Endometrium (tissue), 2 donors: ENCODE data around the gene PRPF38B.
"Not testable (repeated sequence)": the region's sequence is repeated elsewhere in the genome, so short reads cannot be mapped to it uniquely, and the experiment has no call there.

Source experiments
- FAIRE-seq: peaks from 2 replicates; lab custom pipeline; 2012; peaks lifted over from hg19 to GRCh38; lab: Jason Lieb, UNC
- donor health status: control.
- donor health status: control.

Gene PRPF38B

DNA sequence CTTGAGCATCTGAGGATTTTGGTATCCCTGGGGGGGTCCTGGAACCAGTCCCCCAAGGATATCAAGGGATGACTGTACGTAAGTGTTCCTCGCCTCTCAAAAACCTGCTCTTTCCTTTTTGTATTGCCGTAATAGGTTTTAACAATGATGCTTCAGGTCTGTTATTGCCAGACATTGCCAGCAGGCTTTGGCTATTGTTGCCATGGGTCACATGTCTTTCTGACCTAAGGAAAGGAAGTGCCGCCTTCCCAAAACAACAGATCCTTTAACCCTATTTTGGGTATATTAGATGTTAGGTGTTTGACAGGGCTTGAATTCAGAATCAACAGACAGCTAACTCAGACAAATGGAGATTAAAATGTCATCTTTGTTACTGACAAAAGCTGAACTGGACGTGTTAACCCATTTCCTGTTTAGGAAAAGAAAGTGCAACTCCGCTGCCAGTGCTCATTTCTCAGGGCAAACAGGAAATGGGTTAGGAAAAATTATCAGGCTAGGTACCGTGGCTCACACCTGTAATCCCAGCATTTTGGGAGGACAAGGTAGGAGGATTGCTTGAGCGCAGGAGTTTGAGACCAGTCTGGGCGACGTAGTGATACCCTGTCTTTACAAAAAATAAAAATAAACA lies 12.4 kb upstream of the PRPF38B start:
- FAIRE-seq: no peak

DNA sequence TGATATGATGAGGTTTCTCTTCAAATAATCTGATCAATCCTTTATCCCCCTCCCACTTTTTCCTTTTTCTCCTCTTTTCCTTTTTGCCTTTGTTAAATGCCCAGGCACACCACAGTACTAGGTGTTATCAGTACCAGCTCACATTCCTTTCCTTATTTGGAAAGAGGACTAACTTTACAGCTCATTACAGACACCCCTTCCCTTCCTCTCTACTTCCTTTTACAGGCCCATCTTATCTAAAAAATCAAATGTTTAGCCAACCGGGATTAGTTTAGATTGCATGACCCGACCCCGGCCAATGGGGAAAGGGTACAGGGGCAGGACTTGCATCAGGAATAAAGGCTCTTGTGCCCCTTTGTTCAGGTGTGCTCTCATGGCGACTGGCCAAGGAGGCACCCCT lies 10.4 kb upstream of the PRPF38B start:
- FAIRE-seq: not testable (repeated sequence)

DNA sequence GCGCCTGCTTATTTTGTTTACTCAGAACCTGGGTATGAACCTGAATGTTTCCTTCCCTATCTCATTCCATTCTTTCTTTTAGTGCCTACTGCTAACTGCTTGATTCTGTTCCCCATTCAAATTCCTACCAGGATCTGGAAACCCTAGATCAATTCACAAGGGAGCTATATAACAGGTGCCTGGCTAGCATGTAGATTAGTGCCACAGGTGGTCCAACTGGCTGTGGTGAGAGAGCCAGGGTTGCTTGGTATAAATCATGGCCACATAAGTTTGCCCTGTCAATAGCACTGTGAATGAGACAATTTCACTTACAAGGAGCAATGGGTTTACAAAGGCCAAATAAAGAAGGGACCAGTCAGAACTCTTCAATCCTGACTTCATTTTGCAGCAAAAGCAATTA lies 6.6 kb upstream of the PRPF38B start:
- no peak for FAIRE-seq

- no peak for FAIRE-seq
Observed at GRCh38 chr1:108686614-108687313, 5.3 kb upstream of the PRPF38B start.

DNA sequence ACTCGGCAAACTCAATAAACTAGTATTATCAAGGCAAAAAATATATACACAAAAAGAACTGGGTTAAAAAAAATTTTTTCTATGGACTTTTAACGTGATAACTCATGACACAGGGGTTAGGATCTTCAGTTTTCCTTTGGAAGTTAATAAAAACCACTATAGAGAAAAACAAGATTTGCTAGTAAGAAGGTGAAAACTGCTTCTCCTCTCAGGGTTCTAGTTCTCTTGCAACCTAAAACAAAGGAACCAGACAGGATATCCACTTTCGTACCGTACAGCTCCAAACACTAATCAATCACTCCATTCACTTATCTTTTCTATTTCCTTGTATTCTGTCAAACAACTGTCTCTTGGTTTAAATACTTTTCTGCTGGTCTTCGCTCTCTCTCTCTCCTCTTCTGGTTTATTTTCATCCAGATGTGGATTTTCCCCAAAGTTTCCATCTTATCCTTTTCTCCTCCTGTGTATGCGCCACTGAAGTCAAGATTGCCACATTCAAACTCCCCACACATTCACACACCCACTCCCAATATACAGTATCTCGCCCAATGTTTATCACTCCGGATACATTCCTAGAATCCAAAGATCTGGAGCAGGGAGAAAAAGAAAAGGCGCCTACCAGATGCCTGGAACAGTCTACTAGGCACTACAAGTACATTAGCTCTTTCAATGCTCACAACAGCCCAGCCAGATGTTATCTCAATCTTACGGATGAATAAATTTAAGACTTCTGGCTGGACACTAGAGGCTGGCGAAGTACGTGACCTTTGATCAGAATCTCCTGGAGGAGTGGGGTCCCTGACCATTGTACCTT lies 775 bp upstream of the PRPF38B start:
- no peak for FAIRE-seq

DNA sequence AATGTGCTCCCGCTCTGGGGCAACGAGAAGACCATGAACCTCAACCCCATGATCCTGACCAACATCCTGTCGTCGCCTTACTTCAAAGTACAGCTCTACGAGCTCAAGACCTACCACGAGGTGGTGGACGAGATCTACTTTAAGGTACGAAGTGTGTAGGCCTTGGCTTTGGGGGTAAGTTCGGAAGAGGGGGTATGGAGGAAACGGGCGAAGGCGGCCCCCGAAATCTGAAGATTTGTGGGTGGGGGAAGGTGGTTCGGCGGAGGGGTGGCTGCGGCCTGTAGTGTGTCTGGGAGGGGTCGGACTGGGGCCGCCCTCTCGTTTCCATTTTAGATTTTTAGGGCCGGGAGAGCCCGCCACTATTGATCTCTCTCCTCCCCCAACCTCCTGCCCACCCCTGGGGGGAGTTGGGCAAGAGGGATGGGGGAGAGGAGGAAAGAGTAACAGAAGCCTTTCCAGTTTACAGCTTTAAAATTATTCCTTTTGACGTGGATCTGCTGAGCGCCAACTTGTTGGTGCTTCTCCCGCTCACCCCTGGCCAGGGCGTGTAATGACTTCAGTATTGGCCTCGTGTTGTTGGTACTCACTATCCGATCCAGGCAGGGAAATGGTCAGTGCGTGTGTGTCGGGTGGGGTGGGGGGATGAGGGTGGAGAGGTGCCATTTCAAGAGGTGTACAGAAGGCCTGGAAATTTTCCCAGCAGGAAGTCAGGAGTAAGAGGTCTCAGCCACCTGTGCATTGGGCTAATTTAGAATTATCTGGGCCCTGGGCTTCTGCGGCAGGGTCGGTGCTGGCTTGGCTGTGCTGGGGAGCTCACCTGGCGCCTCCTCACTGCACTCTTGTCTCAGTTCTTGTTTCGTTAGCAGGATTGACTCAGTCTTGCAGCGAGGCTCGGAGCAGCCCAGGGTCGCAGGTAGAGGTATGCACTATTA lies 880 bp downstream of the PRPF38B start:
- no peak for FAIRE-seq

GRCh38 chr1:108695535-108695934 lies 3.4 kb downstream of the PRPF38B start:
- no peak for FAIRE-seq

GRCh38 chr1:108699375-108700332 lies 7.5 kb downstream of the PRPF38B start:
- no peak for FAIRE-seq

GRCh38 chr1:108701176-108701849 lies 9.2 kb downstream of the PRPF38B start:
- no peak for FAIRE-seq

DNA sequence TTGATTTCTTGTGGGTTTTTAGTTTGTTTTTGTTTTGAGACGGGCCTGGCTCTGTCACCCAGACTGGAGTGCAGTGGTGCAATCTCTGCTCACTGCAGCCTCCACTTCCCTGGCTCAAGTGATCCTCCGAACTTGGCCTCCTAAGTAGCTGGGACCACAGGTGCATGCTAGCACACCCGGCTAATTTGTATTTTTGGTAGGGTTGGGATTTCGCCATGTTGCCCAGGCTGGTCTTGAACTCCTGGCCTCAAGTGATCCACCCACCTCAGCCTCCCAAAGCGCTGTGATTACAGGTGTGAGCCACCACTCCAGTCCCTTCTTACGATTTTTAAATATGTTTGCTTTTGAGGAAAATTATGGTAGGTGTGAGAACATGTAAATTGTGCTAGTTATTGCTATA lies 10.0 kb downstream of the PRPF38B start:
- not testable (repeated sequence) for FAIRE-seq

GRCh38 chr1:108703939-108704338 lies 11.8 kb downstream of the PRPF38B start:
- no peak for FAIRE-seq

DNA sequence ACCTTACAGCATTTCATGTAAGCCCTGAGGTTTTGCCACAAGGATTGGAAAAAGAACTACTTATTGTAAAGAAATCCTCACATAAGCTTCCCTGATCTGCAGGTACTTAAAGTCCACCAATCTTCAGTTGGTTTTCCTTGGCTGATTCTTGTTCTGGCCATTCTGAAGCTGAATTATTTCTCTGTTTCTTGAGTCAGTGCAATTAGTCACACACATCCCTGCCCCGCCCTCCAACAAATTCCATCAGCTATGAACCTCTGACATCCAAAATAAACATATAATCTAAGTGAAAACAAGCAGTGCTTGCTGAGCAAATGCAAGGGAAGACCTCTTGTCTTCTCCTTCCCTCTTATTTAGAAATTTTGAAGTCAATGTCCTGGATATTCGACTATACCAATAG lies 12.4 kb downstream of the PRPF38B start:
- FAIRE-seq: no peak

DNA sequence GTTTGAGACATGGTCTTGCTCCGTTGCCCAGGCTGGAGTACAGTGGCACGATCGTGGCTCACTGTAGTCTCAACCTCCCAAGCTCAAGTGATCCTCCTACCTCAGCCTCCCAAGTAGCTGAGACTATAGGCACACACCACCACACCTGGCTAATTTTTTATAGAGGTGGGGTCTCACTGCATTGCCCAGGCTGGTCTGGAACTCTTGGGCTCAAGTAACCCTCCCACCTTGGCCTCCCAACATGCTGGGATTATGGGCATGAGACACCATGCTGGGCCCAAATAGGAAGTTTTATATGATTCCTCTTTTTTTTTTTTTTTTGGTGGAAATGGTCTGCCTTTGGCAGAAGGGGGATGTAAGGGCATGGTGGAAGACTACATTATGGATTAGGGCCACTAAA lies 14.5 kb downstream of the PRPF38B start:
- FAIRE-seq: no peak

DNA sequence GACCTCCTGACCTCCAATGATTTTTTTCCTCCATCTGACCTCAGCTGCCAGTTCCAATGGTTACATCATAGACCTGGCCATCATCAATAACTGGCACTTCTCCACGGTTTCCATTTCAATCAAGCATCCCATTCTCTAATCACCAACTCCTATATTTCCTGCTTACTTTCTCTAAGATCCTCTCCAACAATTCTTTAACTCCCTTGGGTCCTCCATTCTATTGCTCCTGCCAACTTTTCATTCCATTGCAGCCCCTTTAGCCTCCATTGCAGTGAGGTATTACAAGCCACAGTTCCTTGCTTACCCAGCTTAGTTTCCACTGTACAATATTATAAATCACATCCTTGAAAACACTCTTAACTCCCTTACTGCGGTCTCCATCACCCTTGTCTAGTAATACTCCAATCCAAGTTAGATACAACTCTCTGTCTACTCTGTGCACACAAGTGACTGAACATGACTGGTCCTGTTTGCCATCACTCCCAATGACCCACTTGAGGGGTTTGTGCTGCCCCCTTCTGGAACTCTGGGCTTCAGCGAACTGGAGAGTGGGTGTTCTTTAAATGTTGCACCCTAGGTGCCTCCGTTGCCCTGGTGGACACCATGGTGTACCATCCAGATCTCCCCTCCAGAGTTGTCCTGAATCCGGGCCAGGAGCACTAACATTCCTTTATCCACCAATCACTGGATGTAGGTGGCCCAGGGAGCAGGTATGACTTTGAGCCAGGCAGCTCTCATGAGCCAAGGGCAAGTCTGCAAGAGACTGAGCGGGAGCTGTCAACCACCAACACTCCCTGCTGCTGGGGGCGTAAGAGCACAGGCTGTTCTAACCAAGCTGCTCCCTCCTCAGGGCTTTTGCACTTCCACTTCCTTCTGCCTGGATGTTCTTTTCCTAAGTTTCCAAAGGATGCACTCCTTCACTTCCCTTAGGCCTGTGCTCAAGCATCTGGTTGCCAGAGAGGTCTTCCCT lies 16.9 kb downstream of the PRPF38B start:
- no peak for FAIRE-seq

- no peak for FAIRE-seq
Observed at GRCh38 chr1:108712606-108713150, 20.6 kb downstream of the PRPF38B start, which contains the start of gene FNDC7. Gene FNDC7, plus strand, starts transcription at chr1:108712908. Its CDS starts 26 bp downstream, at chr1:108712934.

DNA sequence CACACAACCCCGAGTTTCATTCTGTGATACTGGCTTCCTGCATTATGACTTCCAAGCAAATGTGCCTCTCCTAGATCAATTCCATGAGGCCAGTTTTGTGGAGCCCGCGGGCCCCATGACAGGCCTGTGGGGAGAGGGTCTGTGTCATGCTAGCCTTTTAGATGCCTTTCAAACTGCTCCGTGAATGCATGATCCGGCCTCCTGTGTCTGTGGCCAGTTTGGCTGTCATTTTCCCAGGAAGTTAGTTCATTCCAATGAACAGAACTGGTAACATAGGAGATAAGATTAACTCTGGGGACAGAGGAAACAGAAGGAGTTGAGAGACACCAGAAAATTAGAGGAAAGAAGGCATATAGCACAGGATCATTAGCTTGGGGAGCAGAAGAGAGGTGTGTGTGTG lies 23.8 kb downstream of the PRPF38B start:
- FAIRE-seq: no peak

DNA sequence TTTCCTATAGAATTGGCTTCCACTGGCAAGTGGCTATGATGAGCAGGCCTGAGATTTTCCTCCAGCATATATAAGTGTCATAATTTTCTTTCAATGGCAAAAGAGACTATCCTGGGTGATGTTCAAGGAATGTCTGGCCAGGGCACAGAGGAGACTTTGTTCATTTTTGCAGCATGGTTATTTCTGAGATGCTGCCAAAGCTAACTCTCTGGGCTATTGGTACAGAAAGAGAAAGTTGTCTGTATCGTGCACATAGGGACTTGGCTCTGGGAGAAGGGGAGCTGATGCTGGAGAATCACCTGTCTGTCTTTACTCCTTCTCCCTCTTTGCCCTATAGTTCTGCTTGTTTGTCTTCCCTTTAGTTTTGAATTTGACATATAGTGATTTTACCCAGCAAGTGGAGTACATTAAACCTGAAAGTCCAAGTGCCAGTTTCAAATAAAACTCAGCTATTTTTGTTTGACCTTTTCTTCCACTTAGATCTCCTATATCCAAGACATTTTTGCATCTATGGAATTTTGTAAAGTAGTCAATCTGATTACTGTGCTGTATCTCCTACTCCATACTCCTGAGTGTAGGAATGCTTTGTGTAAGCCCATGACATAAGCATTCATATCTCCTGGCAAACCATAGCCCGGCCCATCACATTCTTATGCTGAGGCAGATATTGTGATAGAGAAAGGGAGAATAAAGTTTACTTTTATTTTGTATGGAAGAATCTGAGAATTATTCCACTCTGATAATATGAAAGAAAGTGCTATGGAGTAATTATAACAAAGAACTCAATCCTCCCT lies 24.5 kb downstream of the PRPF38B start:
- FAIRE-seq: no peak
